Stimulated activated CD8-positive, alpha-beta memory T cell treated with anti-CD3 and anti-CD28 coated beads, Interleukin-15, amount 100 ng/mL, for 4 hours (primary cell): ENCODE results near the gene NINJ1.
A peak's percentile ranks its signal among the peaks of the same experiment; 100 is the strongest.

Source experiments
- DNase-seq, 2 donors: peaks; one replicate each; pipeline ENCODE4 v3.0.0-alpha.2; 2020; ENCODE audit warnings: low read depth in 2 of 2

The NINJ1 gene

GRCh38 chr9:93159601-93160471 lies 25.8 kb upstream of the NINJ1 start:
- peak; percentile 35 to 37 for DNase-seq

- DNase-seq = no peak
These were observed 22.5 kb upstream of the NINJ1 start for GRCh38 chr9:93156475-93157008.

- no peak for DNase-seq
These were observed 21.8 kb upstream of the NINJ1 start for GRCh38 chr9:93155716-93156474.

DNA sequence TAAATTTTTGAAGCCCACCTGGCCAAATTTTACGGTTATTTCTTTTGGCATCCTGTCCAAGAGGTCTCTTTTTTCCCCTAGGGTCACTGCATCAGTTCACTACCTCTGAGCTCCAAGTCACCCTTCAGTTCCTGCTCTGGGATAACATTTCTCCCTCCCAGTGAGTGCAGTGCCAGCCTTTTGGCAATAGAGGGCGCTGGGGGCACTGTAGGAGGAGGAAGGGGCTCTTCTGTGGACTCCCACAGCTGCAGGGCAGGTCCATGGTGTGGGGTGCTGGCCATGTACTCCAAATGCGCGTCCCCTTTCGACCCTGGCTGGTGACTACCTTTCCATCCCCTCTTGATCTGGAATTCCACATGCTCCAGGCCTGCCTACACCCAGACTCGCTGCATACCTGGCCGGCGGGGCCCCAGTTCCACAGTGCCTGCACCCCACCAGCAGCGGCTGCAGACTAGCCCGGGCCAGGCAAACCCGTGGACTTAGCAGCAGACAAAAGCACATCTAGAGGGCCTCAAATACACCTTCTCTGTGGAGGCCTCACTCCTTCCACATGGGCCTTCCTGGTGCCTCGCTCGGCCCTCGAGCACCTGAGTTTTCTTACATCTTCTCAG lies 20.3 kb upstream of the NINJ1 start:
- DNase-seq = no peak

DNA sequence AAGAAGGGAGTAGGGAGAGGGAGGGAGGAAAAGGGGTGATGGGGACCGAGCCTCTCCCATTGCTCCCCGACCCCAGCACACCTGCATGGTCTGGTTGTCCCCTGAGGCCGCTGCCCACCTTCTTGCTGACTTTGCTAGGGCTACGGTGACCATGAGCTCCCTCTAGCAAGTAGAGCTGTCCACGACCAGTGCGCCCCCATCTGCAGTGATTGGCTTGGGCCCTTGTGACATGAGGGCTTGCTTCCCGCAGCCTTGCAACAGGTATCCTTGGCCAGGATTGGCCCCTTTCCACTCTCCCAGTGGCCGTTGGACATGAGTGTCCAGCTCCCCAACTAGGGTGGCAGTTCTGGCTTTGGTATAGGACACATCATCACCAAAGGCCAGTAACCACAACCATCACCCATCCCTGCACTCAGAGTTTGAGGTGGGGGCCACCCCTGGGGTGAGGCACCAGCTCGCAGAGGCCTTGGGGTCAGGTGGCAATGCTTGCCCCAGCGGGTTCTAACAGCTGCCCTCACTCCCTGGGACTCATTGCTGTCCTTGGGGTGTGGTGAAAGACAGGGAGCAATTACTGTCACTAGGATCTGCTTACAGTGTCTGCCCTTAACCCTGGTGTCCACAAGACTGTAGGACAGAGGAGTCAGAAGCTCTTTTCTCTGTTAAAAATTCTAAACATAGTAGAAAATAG lies 17.2 kb upstream of the NINJ1 start:
- no peak for DNase-seq

- no peak for DNase-seq
These were observed 15.3 kb upstream of the NINJ1 start for GRCh38 chr9:93149361-93149760.

GRCh38 chr9:93148721-93149120 lies 14.7 kb upstream of the NINJ1 start:
- DNase-seq = no peak

- DNase-seq = no peak
These were observed 13.6 kb upstream of the NINJ1 start for GRCh38 chr9:93147632-93148031.

GRCh38 chr9:93146696-93147095 lies 12.6 kb upstream of the NINJ1 start:
- peak in 1 of 2 donors; percentile 31 for DNase-seq

- no peak for DNase-seq
These were observed 9.9 kb upstream of the NINJ1 start for GRCh38 chr9:93143830-93144530.

GRCh38 chr9:93141771-93142483 lies 7.9 kb upstream of the NINJ1 start:
- no peak for DNase-seq

DNA sequence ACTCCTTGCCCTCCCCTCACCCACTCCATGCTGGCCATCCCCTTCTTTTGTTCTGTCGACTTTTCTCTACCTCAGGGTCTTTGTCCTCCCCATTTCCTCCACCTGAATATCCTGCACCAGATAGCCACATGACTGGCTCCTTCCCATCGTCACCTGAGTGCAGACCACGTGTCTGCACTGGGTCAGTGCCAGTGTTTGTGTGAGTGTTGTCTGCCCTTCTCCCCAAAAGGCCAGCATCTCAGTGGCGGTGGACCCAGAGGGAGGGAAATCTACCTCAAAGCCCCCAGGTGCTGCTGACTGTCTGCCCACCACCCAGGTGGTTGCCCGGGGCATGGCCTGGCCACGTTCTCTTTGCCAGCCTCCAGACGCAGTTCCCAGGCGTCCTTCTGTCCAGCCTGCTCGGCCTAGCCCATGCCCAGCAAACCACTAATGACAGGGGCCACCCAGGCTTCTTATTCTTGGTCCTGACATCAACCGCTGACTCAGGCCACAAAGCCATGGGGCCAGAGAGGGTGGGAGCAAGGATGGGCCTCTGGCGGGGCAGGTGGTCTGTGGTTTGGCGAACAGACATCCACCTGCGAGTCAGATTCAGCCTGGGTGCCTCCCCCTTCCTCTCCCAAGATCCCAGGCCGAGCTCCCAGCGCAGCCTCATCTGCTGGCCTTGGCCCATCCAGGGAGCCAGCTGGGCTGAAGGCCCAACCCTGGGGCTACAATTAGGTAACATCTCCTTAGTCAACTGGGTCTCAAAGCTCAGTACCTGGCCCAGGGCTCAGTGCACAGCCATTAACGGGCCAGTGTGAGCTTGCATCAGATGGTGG lies 5.5 kb upstream of the NINJ1 start:
- DNase-seq = no peak

GRCh38 chr9:93138171-93138764 lies 4.2 kb upstream of the NINJ1 start:
- no peak for DNase-seq

- DNase-seq = no peak
These were observed 3.3 kb upstream of the NINJ1 start for GRCh38 chr9:93137362-93137761.

- no peak for DNase-seq
These were observed 2.0 kb upstream of the NINJ1 start for GRCh38 chr9:93136011-93136440.

DNA sequence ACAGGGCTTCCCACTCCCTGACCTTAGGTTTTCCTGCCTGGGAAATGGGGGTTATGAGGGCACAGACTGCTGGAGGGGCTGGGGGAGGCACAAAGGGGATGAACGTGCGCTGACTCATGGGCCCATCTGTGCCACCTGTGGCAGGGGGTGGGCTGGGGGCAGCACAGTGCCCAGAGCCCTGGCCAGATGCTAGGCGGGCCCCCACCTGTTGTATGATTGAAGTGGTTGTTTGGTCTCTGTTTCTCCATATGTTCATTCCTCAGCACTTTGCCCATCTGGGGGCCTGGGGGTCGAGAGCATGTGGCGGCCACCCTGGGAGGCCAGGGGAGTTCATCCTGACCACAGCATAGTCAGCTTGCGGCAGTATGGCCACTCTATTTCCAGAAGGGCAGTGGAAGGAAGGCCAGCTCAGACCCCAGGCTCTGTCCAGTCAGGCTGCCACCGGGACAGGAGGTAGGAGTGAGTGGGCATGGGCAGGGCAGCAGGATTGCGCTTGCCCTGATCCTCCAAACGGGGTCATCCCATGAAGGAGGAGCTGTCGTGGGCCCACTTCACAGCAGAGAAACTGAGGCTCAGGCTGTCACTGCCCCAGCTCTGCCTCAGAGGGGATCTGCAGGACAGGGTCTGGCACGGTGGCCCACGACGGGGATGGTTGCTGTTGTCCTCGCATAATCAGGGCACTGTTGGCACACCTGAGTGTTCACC lies 841 bp upstream of the NINJ1 start:
- DNase-seq = no peak

GRCh38 chr9:93133681-93134014 lies 403 bp downstream of the NINJ1 start:
- DNase-seq = peak in 1 of 2 donors; percentile 13

DNA sequence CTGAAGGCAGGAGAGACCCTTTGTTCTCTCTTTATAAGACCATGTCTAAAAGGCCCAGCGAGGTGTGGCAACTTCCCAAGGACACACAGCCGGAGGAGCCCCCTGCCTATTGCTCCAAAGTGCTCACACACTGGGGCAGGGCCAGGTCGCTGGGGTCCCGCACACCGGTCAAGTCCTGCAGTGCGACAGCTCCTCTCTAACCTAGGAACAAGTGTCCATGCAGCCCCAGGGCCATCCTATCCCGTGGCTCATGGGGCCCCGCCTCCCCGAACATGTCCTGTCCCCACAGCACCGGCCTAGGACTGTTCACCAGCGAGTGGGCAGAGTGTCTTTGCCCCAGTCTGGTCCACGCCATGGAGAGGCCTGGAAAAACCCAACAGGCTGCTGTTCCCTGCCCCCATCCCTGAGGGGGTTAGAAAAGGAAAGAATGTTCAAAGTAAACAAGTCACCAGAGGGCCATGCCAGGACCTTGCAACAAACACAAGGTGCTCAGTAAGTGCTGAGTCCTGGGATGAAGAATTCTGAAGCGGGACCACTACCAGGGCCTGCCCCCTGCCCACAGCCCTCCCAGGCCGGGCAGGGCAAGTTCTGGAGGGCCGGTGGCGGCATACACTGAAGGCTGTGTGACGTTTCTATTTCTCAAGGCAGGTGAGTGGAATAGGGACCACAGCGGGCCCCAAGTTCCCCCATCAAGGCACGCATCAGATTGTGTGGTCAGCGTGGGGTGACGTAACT lies 938 bp downstream of the NINJ1 start:
- DNase-seq = peak; percentile 38 to 41
